Mucosa of stomach (tissue), 1 donor: ENCODE data around the gene UBE3D.
"Not testable (repeated sequence)": the region's sequence is repeated elsewhere in the genome, so short reads cannot be mapped to it uniquely, and the experiment has no call there.

Source experiments
- H3K27me3 ChIP-seq: one replicate; pipeline ENCODE4 v1.7.0; 2013; ENCODE audit warnings: mild to moderate bottlenecking, low read length; ENCODE audit not compliant: control insufficient read depth, insufficient read depth
- H3K36me3 ChIP-seq: one replicate; pipeline ENCODE4 v1.7.0; 2013; ENCODE audit warnings: low read length; ENCODE audit not compliant: control insufficient read depth, insufficient read depth
- H3K4me1 ChIP-seq: one replicate; pipeline ENCODE4 v1.7.0; 2013; ENCODE audit warnings: mild to moderate bottlenecking, low read length; ENCODE audit not compliant: control insufficient read depth, insufficient read depth
- H3K4me3 ChIP-seq: one replicate; pipeline ENCODE4 v1.7.0; 2013; ENCODE audit warnings: low read length
- H3K9ac ChIP-seq: one replicate; pipeline ENCODE4 v1.7.0; 2013; ENCODE audit warnings: mild to moderate bottlenecking, low read length, moderate library complexity
- H3K9me3 ChIP-seq: one replicate; pipeline ENCODE4 v1.7.0; 2013; ENCODE audit warnings: mild to moderate bottlenecking, low read length, moderate library complexity; ENCODE audit not compliant: control insufficient read depth
- donor health status: Pancreatic carcinoma.

UBE3D gene

DNA sequence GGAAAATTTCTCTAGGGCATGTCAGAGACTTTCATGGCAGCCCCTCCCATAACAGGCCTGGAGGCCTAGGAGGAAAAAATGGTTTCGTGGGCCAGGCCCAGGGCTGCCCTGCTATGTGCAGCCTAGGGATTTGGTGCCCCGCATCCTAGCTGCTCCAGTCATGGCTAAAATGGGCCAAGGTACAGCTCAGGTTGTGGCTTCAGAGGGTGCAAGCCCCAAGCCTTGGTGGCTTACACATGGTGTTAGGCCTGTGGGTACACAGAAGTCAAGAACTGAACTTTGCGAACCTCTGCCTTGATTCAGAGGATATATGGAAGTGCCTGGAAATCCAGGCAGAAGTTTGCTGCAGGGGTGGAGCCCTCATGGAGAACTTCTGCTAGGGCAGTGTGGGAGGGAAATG lies 134.7 kb downstream of the UBE3D start:
- not testable (repeated sequence) for H3K36me3 ChIP-seq, H3K9ac ChIP-seq, H3K4me1 ChIP-seq, H3K4me3 ChIP-seq, H3K27me3 ChIP-seq, H3K9me3 ChIP-seq

DNA sequence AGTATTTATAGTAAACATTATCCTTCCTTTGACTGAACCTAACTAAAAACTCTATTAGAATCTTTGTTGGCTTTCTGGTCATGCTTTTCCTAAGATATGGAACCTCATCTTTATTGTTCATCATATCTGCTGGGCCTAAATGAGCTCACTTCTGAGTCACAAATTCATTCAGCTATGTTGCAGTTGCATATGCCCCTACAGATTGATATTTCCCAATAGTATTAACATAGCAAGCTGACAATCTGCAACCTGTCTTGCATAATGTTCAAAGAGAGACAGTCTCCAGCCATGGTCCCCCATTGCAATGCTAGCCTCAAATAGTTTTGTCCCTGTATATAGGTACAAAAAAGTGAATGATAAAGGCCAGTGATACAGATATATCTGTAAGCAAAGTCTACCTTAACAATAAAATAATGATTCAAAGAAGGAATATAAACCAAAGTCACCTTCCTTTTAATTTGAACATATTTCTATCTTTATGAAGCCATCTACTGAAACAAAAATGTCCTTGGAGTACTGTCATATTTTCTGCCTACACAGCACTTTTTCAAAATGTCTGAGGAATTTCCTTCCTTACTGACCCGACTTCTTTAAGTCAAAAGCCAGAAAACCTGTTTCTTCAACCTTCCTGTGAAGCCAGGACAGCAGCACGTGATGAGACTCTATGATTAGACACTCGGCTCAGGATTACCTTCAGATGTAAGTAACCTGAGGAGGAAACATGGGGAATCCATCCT lies 140.7 kb downstream of the UBE3D start:
- H3K9me3 ChIP-seq = no peaks in the 10 kb centered on the region
- no peaks in the 10 kb centered on the region for H3K27me3 ChIP-seq
- H3K4me1 ChIP-seq = no peaks in the 10 kb centered on the region
- H3K36me3 ChIP-seq = no peaks in the 10 kb centered on the region
- H3K4me3 ChIP-seq = no peak overlapping the region
- no peak overlapping the region for H3K9ac ChIP-seq

DNA sequence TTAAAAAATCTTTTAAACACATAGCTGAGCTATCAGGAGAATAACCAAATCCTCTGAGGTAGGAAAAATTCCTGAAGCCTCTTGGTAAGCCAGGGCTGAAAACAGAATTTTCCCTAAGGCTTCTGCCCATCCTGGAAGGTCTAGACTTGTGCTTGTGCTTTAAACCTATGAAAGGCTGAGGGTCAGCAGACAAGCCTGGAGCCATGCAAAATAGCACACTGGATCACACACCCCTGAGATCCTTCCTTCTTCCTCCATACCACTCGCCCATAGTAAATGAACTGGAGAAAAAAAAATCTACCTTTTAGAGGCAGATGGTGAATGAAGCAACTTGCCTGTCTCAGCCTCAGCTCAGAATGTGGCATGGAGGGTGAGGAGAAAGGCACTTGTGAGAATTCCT lies 144.4 kb downstream of the UBE3D start:
- Histone ChIP-seq H3K27me3 (no peaks in the 10 kb centered on the region), H3K4me3 (no peak overlapping the region), H3K36me3 (no peaks in the 10 kb centered on the region), H3K9me3 (no peaks in the 10 kb centered on the region), H3K4me1 (peaks cover 8% of the 10 kb centered on the region), H3K9ac (no peak overlapping the region)

DNA sequence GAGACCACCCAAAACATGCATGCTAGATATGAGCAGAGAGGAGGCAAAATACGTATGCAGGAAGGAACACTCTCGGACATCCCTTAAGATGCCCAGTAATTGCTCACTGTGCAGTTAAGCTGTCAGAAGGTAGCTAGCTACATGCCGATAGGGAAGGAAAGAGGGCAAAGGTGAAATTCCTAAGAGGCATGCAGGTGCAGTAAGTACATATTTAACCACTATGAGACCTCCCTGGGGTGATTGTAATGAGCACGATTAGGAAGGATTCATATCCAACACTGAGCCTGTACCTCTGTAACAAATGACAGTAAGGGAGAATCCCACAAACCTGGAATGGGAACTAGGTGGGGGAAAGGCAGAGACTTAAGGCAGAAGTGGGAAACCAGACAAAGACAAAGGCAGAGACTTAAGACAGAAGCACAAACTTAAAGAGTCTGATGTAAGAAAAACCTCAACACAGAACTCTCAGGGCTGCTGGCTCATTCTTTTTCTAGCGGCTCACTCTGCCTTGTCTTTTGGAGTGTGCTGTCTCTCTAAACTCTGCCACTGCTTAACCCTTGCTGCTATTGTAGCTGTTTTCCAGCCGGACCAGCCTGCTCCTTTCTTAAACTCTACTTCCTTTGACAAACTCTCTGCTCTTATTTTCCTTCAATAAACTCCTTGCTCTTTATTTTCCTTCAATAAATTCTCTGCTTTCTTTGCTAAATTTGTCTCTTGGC lies 148.1 kb downstream of the UBE3D start:
- peaks cover 8% of the 10 kb centered on the region for H3K4me1 ChIP-seq
- H3K9me3 ChIP-seq = no peaks in the 10 kb centered on the region
- no peaks in the 10 kb centered on the region for H3K36me3 ChIP-seq
- no peak overlapping the region for H3K4me3 ChIP-seq
- no peak overlapping the region for H3K9ac ChIP-seq
- H3K27me3 ChIP-seq = no peaks in the 10 kb centered on the region

DNA sequence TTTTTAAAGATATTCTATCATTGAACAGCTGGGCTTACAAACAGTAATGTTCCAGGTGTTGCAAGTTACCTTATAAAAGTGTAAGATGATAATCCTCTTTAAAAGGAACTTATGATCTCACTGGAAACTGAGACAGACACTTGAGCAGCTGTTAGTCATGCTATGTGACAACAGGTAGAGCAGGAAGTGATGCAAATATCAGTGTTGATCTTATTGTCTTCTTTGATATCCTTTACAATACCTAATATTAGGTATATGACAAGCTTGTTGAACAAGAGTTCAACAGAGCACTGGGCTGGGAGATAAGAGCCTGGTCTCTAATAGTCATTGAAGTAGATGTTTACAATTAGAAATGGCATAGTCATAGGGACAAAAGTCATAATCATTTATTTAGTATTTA lies 150.0 kb downstream of the UBE3D start:
- no peak overlapping the region for H3K9ac ChIP-seq
- no peaks in the 10 kb centered on the region for H3K9me3 ChIP-seq
- no peak overlapping the region for H3K4me3 ChIP-seq
- H3K27me3 ChIP-seq = no peaks in the 10 kb centered on the region
- peaks cover 8% of the 10 kb centered on the region for H3K4me1 ChIP-seq
- H3K36me3 ChIP-seq = no peaks in the 10 kb centered on the region

DNA sequence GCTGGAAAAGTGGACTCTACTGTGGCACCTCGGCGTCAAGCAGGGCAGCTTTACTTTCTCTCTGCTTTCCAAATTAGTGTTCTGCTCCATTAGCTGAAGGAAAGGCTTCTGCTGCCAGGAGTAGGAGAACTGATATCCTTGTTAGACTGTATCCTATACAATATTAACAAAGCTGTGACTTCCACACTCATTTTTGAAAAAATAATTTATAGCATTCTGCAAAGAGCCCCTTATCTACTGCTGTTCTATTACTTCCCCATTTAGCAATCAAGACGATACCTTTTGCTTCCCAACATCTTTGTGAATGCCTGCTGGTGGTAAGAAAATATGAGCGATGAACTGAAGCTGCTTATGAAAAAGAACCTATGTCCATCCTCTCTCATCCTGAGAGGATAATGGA lies 151.1 kb downstream of the UBE3D start:
- H3K9me3 ChIP-seq = no peaks in the 10 kb centered on the region
- no peak overlapping the region for H3K4me3 ChIP-seq
- no peak overlapping the region for H3K9ac ChIP-seq
- peaks cover 8% of the 10 kb centered on the region for H3K4me1 ChIP-seq
- no peaks in the 10 kb centered on the region for H3K27me3 ChIP-seq
- H3K36me3 ChIP-seq = no peaks in the 10 kb centered on the region

DNA sequence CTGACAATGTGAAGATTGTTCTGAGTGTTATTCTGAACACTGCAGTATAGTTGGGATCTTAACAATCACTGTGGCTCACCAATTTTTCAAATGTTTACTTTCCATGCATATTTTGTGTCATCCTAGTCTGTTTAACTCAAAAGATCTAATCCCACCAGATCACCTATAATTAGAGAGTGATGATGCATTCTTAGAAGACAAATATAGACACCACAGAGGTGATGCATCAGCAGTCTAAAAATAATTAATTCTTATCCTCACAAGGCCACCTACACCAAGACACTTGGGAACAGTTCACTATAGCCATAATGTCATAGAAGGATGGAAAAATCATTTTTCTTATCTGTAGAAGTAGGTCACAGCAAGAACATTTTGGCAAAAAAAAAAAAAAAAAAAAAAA lies 154.8 kb downstream of the UBE3D start:
- no peak overlapping the region for H3K4me3 ChIP-seq
- no peaks in the 10 kb centered on the region for H3K27me3 ChIP-seq
- no peaks in the 10 kb centered on the region for H3K4me1 ChIP-seq
- H3K9me3 ChIP-seq = no peaks in the 10 kb centered on the region
- H3K36me3 ChIP-seq = no peaks in the 10 kb centered on the region
- H3K9ac ChIP-seq = no peak overlapping the region

DNA sequence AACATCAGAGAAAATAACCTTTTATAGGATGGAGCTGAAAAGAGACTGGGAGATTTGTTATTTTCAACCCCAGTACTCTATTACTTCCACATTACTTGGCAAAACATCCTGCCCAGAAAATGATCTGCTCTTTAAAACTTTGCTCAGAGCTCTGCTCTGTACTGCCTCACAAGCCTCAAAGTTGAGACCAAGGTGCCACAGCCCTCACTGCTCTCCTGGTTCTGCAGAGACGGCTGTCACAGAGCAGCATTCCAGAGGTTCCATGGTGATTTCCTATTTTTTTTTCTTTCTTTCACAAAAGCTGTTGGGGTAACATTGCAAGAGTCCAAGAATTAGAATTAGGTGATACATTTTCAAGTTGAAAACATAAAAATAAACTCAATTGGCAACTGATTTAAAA lies 155.2 kb downstream of the UBE3D start:
- no peak overlapping the region for H3K9ac ChIP-seq
- H3K4me1 ChIP-seq = no peaks in the 10 kb centered on the region
- H3K36me3 ChIP-seq = no peaks in the 10 kb centered on the region
- H3K27me3 ChIP-seq = no peaks in the 10 kb centered on the region
- no peaks in the 10 kb centered on the region for H3K9me3 ChIP-seq
- H3K4me3 ChIP-seq = no peak overlapping the region

DNA sequence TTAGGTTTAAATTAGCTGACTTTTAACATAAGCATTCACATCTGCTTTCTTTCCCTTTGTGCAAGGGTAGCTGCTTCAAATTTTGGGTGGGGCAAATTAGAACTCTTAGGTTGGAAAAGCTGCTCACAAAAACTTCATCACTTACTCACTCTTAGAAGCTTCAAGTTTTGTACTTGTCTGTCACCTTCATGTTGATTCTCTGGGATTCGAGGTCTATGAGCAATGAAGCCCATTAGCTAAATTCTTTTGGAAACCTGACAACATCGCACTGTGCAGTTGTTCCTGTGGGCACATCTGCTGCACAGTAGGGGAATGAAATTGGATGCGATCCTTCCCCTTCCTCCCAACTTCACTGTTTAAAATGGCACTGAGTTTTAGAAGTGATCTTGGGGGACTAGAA lies 156.1 kb downstream of the UBE3D start:
- H3K27me3 ChIP-seq = no peaks in the 10 kb centered on the region
- H3K36me3 ChIP-seq = no peaks in the 10 kb centered on the region
- H3K9me3 ChIP-seq = no peaks in the 10 kb centered on the region
- H3K9ac ChIP-seq = no peak overlapping the region
- no peak overlapping the region for H3K4me3 ChIP-seq
- no peaks in the 10 kb centered on the region for H3K4me1 ChIP-seq

DNA sequence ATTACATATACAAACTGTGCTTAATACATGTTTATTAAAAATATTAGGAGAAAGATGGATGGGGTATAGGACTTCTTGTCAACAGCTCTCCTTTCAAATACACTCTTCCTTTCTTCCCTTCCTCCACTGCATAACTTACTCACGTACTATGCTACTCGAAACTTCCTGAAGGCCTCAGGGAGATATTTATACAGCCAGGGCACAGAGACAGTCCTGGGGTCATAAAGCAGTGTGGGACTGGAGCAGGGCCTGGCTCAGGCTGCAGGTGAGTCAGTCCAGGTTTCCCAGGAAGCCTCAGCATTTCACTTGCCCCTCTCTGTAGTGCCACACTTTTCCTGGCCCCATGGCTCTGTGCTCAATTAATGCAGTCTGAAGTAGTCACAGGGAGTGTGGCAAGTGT lies 157.0 kb downstream of the UBE3D start:
- Histone ChIP-seq H3K4me1 (no peaks in the 10 kb centered on the region), H3K9ac (no peak overlapping the region), H3K36me3 (no peaks in the 10 kb centered on the region)

DNA sequence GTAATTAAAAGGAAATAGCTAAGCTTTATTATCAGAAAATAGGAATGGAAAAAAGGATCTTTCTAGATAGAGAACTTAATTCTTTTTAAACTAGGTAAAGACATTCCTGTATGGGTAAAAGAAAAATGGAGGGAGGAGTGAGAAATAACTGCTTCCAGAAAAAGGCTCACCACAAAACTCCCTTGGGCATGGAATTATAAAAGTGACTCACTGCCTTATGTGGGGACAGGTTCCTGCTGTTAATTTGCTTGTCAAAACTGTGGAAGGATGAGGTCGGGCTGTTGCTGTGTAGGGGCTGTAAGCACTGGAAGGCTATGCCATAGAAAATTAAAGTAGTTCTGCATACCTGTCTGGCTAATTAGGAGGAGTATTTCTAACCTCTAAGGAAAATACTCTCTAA lies 158.7 kb downstream of the UBE3D start:
- no peaks in the 10 kb centered on the region for H3K27me3 ChIP-seq
- no peaks in the 10 kb centered on the region for H3K4me1 ChIP-seq
- no peaks in the 10 kb centered on the region for H3K36me3 ChIP-seq
- no peak overlapping the region for H3K4me3 ChIP-seq
- no peaks in the 10 kb centered on the region for H3K9me3 ChIP-seq
- H3K9ac ChIP-seq = no peak overlapping the region

More for the DNA sequence above, 157.0 kb downstream of the UBE3D start:
- no peak overlapping the region for H3K4me3 ChIP-seq
- H3K9me3 ChIP-seq = no peaks in the 10 kb centered on the region
- no peaks in the 10 kb centered on the region for H3K27me3 ChIP-seq

DNA sequence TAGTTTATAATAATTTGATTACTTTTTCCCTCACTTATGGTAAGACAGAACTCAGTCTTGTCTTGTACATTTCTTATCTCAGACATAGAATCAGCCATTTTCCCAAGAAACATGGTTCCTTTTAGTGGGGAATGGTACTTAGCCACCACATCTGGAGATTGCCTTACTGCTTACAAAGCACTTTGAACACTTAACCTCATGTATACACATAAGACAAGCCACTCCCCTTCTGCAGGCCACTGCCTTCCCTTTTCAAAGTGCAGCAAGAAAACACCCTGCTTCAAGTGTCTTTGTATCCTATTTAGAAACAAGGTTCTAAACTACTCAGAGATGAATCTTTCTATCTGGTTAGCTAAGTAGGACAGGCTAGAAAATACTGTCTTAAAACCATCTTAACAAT lies 159.2 kb downstream of the UBE3D start:
- Histone ChIP-seq H3K9ac (no peak overlapping the region), H3K4me3 (no peak overlapping the region), H3K36me3 (no peaks in the 10 kb centered on the region), H3K27me3 (no peaks in the 10 kb centered on the region), H3K9me3 (no peaks in the 10 kb centered on the region), H3K4me1 (no peaks in the 10 kb centered on the region)
